Endothelial cell of umbilical vein (primary cell): ENCODE measurements around the gene GPR148. TPM values are rescaled to one million over a fixed set of nuclear protein-coding genes. Genes with fewer than 3 reads are reported as not detected.

Source experiments
- BruUV-seq: library from RNA; stranded (reverse); fragments of 400-500 nt; replicated peaks from 2 replicates; lab custom pipeline; 2021; lab: Mats Ljungman, UMichigan
- CTCF ChIA-PET: fragments of 300-600, 350-600 bp; sonication (Branson Sonifier 250); formaldehyde crosslinking; loops from one replicate; lab custom pipeline; 2021; ENCODE audit warnings: antibody characterized with exemption, inconsistent platforms; lab: Charles Lee
- POLR2A ChIA-PET: fragments of 300-600, 350-600 bp; sonication (Branson Sonifier 250); formaldehyde crosslinking; loops from one replicate; lab custom pipeline; 2021; ENCODE audit warnings: antibody characterized with exemption, inconsistent platforms; lab: Charles Lee
- DNase-seq: peaks from one replicate; pipeline ENCODE4 v3.0.0-alpha.2; 2011; ENCODE audit warnings: low read depth, low spot score
- FAIRE-seq: peaks from 2 replicates; lab custom pipeline; 2011; peaks lifted over from hg19 to GRCh38; lab: Jason Lieb, UNC
- H2AFZ ChIP-seq: 2 replicates; pipeline ENCODE4 v1.6.0; 2012; ENCODE audit warnings: low read depth, low read length, control low read depth, inconsistent platforms
- H3K27ac ChIP-seq: 2 replicates; pipeline ENCODE4 v1.5.1; 2011; ENCODE audit warnings: low read depth, mild to moderate bottlenecking, control low read depth, low read length, moderate library complexity; ENCODE audit not compliant: insufficient read depth
- H3K27me3 ChIP-seq, 2 experiments: 2 replicates each; pipeline versions ENCODE4 v1.6.0 to v1.6.1; 2011; ENCODE audit warnings: low read length in 2 of 2, mixed read lengths in 1 of 2; ENCODE audit not compliant: control insufficient read depth in 2 of 2, insufficient read depth in 2 of 2
- H3K36me3 ChIP-seq, 2 experiments: 2 replicates in 1 of 2; 3 replicates in 1 of 2; pipeline ENCODE4 v1.5.1; 2011; ENCODE audit warnings: low read length in 2 of 2, mild to moderate bottlenecking in 1 of 2, moderate library complexity in 1 of 2; ENCODE audit not compliant: control insufficient read depth in 2 of 2, insufficient read depth in 2 of 2; ENCODE audit errors: extremely low read depth in 1 of 2
- H3K4me1 ChIP-seq: 3 replicates; pipeline ENCODE4 v1.5.1; 2011; ENCODE audit warnings: mild to moderate bottlenecking, low read length; ENCODE audit not compliant: control insufficient read depth, insufficient read depth; ENCODE audit errors: extremely low read depth
- H3K4me2 ChIP-seq: 2 replicates; pipeline ENCODE4 v1.6.1; 2011; ENCODE audit warnings: low read length, control low read depth, mixed read lengths; ENCODE audit not compliant: insufficient read depth
- H3K4me3 ChIP-seq, 3 experiments: fragments of 200-600 bp in 1 of 3; sonication (generic), shearing (Covaris generic) in 1 of 3; replicated peaks in 1 of 3; 2 replicates each; pipeline ENCODE4 v1.5.1; 2011 to 2016; ENCODE audit warnings: control low read depth in 3 of 3, low read length in 3 of 3, mild to moderate bottlenecking in 2 of 3, inconsistent platforms in 1 of 3, low read depth in 1 of 3, moderate library complexity in 1 of 3; ENCODE audit not compliant: insufficient read depth in 1 of 3
- H3K79me2 ChIP-seq: 2 replicates; pipeline ENCODE4 v1.6.0; 2012; ENCODE audit warnings: low read length, inconsistent platforms; ENCODE audit not compliant: control insufficient read depth, insufficient read depth
- H3K9ac ChIP-seq: replicated peaks from 2 replicates; pipeline ENCODE3; 2011; ENCODE audit warnings: low read length, control low read depth; ENCODE audit not compliant: insufficient read depth; ENCODE audit errors: extremely low read depth
- H3K9me1 ChIP-seq: replicated peaks from 3 replicates; pipeline ENCODE4 v1.6.0; 2011; ENCODE audit warnings: mild to moderate bottlenecking, low read length; ENCODE audit not compliant: control insufficient read depth, insufficient read depth; ENCODE audit errors: extremely low read depth
- H3K9me3 ChIP-seq: replicated peaks from 2 replicates; pipeline ENCODE4 v1.5.1; 2012; ENCODE audit warnings: low read length, inconsistent platforms; ENCODE audit not compliant: control insufficient read depth, insufficient read depth
- H4K20me1 ChIP-seq: replicated peaks from 2 replicates; pipeline ENCODE3; 2011; ENCODE audit warnings: mild to moderate bottlenecking, low read length; ENCODE audit not compliant: control insufficient read depth, insufficient read depth; ENCODE audit errors: extremely low read depth
- EZH2 ChIP-seq: IDR thresholded peaks from 2 replicates; pipeline ENCODE4 v1.6.1; 2012; ENCODE audit warnings: borderline replicate concordance, low read depth, mild to moderate bottlenecking, moderate library complexity, low read length, inconsistent platforms; ENCODE audit not compliant: severe bottlenecking
- FOS ChIP-seq: IDR thresholded peaks from 2 replicates; pipeline ENCODE4 v1.6.1; 2011; ENCODE audit warnings: mild to moderate bottlenecking, low read length, moderate library complexity, borderline replicate concordance; ENCODE audit not compliant: insufficient read depth
- JUN ChIP-seq: IDR thresholded peaks from 2 replicates; pipeline ENCODE4 v1.6.1; 2011; ENCODE audit warnings: borderline replicate concordance, low read depth; ENCODE audit not compliant: insufficient read length, insufficient read depth
- MAX ChIP-seq: IDR thresholded peaks from 2 replicates; pipeline ENCODE4 v1.6.1; 2011; ENCODE audit not compliant: insufficient read depth, insufficient read length
- POLR2AphosphoS5 ChIP-seq: IDR thresholded peaks from 2 replicates; pipeline ENCODE4 v1.6.1; 2012; ENCODE audit warnings: low read depth, mild to moderate bottlenecking, control low read depth, low read length, moderate library complexity; ENCODE audit not compliant: insufficient read depth
- dilution Hi-C: fragments of 300-500 bp; cut with MboI; formaldehyde crosslinking; loops from one replicate; pipeline ENCODE4 v1.15.0; 2019; ENCODE audit warnings: low sequenced_read_pairs; ENCODE audit not compliant: extremely low pct_ligation_motif_present
- intact Hi-C: fragments of 100-400 bp; cut with micrococcal nuclease; formaldehyde crosslinking; loops from one replicate; pipeline ENCODE4 v1.10.0; 2022
- polyA plus RNA-seq, 4 experiments: library from polyadenylated mRNA; depleted of rRNA in 3 of 4; stranded (reverse) in 3 of 4; unstranded in 1 of 4; fragments of >200 nt; gene quantifications; 2 replicates each; pipeline versions ENCODE4 v1.2.1 to v1.2.3, GENCODE V29; 2011 to 2012; ENCODE audit warnings: missing spikeins in 1 of 4
- total RNA-seq: library from RNA; stranded (reverse); gene quantifications from 2 replicates; pipeline ENCODE4 v1.2.3, GENCODE V29; 2021

GPR148 gene
- total and polyA plus RNA-seq, 2 donors (not counting 3 experiments of a cell fraction or from before 2014, with no cell fraction given) = not detected

DNA sequence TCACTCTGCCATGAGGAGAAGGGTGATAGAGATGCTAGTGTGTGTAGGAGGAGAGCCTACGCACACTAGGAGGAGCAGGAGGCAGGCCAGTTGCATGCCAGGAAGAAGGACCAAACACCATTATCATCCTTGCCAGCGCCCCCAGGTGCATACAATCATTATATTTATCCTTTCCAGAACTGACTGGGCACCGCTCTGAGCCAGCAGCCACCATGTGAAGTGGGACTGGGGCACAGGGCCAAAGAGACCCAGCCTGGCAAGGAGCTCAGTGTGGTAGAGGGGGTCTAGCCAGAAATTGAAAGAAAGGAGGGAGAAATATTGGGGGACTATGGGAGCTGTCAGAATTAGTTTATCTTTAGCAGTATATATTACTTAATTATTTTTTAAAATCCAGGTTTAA, 8.3 kb upstream of the GPR148 start:
- CTCF ChIA-PET = no interaction called here
- H3K36me3 ChIP-seq = no peaks in the 10 kb centered on the region
- FAIRE-seq (no peak), DNase-seq (no peak)
- H3K9ac ChIP-seq = no peak overlapping the region
- H3K27me3 ChIP-seq = no peaks in the 10 kb centered on the region
- BruUV-seq = no TSS peak
- dilution Hi-C loops (no loop called here), intact Hi-C loops (loop anchor here (10.0 kb wide), 1 partner anchor 366 kb away; the partner anchor contains the start of gene PTPN18)
- no peaks in the 10 kb centered on the region for H3K79me2 ChIP-seq
- no peak overlapping the region for H3K4me3 ChIP-seq
- TF ChIP-seq MAX = no peak
- H3K4me2 ChIP-seq = no peak overlapping the region
- no peaks in the 10 kb centered on the region for H3K9me3 ChIP-seq
- POLR2A ChIA-PET = no interaction called here
- H2AFZ ChIP-seq = no peak overlapping the region
- no peaks in the 10 kb centered on the region for H3K9me1 ChIP-seq
- H3K27ac ChIP-seq = no peak overlapping the region
- no peaks in the 10 kb centered on the region for H3K4me1 ChIP-seq
- H4K20me1 ChIP-seq = no peaks in the 10 kb centered on the region

DNA sequence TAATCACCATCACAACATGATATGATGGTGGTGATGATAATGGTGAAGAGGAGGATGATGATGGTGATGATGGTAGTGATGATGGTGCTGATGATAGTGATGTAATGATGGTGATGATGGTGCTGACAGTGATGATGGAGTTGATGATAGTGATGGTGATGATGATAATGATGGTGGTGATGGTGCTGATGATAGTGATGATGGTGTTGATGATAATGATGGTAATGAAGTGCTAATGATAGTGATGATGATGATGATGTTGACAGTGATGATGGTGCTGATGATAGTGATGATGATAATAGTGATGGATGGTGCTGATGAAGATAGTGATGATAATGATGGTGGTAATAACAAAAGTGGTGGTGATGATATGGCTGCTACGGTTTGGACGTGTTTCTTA, 4.4 kb upstream of the GPR148 start:
- FAIRE-seq = no peak
- ChIA-PET POLR2A (no interaction called here), CTCF (no interaction called here)
- TF ChIP-seq EZH2 (no peak), POLR2AphosphoS5 (no peak), JUN (no peak), FOS (no peak)
- no peak overlapping the region for H3K4me2 ChIP-seq
- no peaks in the 10 kb centered on the region for H3K9me3 ChIP-seq
- H3K27me3 ChIP-seq = no peaks in the 10 kb centered on the region
- intact Hi-C loops (loop anchor here (10.0 kb wide), 1 partner anchor 370 kb away; the partner anchor contains the start of gene PTPN18), dilution Hi-C loops (no loop called here)
- H3K4me1 ChIP-seq = peaks cover 8% of the 10 kb centered on the region
- no peak overlapping the region for H3K4me3 ChIP-seq
- no peaks in the 10 kb centered on the region for H3K9me1 ChIP-seq
- no peak for DNase-seq
- no peak overlapping the region for H2AFZ ChIP-seq
- BruUV-seq = no TSS peak
- H3K27ac ChIP-seq = no peak overlapping the region
- H3K9ac ChIP-seq = no peak overlapping the region
- H3K36me3 ChIP-seq = no peaks in the 10 kb centered on the region
- H3K79me2 ChIP-seq = no peaks in the 10 kb centered on the region
- no peaks in the 10 kb centered on the region for H4K20me1 ChIP-seq
